H9 (cell line): Measurements from ENCODE around the gene MT4. TPM values are rescaled to one million over a fixed set of nuclear protein-coding genes. Genes with fewer than 3 reads are reported as not detected.

ENCODE experiments used
- DNase-seq: peaks from one replicate; pipeline ENCODE4 v3.0.0-alpha.2; 2017
- H2AFZ ChIP-seq: one replicate; pipeline ENCODE4 v1.6.1; 2013; ENCODE audit warnings: mild to moderate bottlenecking, low read length, control low read depth, moderate library complexity
- H2AK5ac ChIP-seq: 2 replicates; pipeline ENCODE4 v1.6.1; 2013; ENCODE audit warnings: low read length, control low read depth, mixed read lengths; ENCODE audit not compliant: insufficient read length
- H2BK120ac ChIP-seq: one replicate; pipeline ENCODE4 v1.6.1; 2013; ENCODE audit warnings: low read depth, mild to moderate bottlenecking, low read length, control low read depth, inconsistent platforms; ENCODE audit not compliant: poor library complexity, severe bottlenecking
- H2BK12ac ChIP-seq: 2 replicates; pipeline ENCODE4 v1.6.1; 2013; ENCODE audit warnings: low read length, control low read depth, mixed read lengths, low read depth; ENCODE audit not compliant: insufficient read length
- H2BK15ac ChIP-seq: 2 replicates; pipeline ENCODE4 v1.6.1; 2013; ENCODE audit warnings: low read depth, low read length, control low read depth
- H2BK20ac ChIP-seq: one replicate; pipeline ENCODE4 v1.6.1; 2013; ENCODE audit warnings: low read depth, mild to moderate bottlenecking, low read length, control low read depth, inconsistent platforms; ENCODE audit not compliant: poor library complexity, severe bottlenecking
- H2BK5ac ChIP-seq: 2 replicates; pipeline ENCODE4 v1.6.1; 2013; ENCODE audit warnings: low read length, control low read depth, mixed read lengths; ENCODE audit not compliant: insufficient read length
- H3K14ac ChIP-seq: 2 replicates; pipeline ENCODE4 v1.6.1; 2013; ENCODE audit warnings: low read length, control low read depth; ENCODE audit not compliant: insufficient read depth
- H3K18ac ChIP-seq: 2 replicates; pipeline ENCODE4 v1.6.1; 2013; ENCODE audit warnings: low read depth, mild to moderate bottlenecking, mixed read lengths, low read length, control low read depth; ENCODE audit not compliant: insufficient read length
- H3K23ac ChIP-seq: 2 replicates; pipeline ENCODE4 v1.6.1; 2013; ENCODE audit warnings: low read length, control low read depth, mixed read lengths, low read depth; ENCODE audit not compliant: insufficient read length
- H3K23me2 ChIP-seq: 2 replicates; pipeline ENCODE4 v1.6.1; 2013; ENCODE audit warnings: low read depth, mild to moderate bottlenecking, mixed read lengths, low read length, control low read depth; ENCODE audit not compliant: insufficient read length, poor library complexity, severe bottlenecking
- H3K27ac ChIP-seq: 2 replicates; pipeline ENCODE4 v1.5.1; 2013; ENCODE audit warnings: low read length, control low read depth, mixed read lengths, low read depth; ENCODE audit not compliant: insufficient read length
- H3K27me3 ChIP-seq: 2 replicates; pipeline ENCODE4 v1.6.1; 2013; ENCODE audit warnings: low read length, control low read depth, inconsistent platforms; ENCODE audit not compliant: insufficient read depth
- H3K4ac ChIP-seq: 2 replicates; pipeline ENCODE4 v1.6.1; 2013; ENCODE audit warnings: low read depth, mild to moderate bottlenecking, control low read depth, inconsistent platforms, low read length, moderate library complexity
- H3K4me1 ChIP-seq: 2 replicates; pipeline ENCODE4 v1.6.1; 2013; ENCODE audit warnings: low read length, control low read depth, inconsistent platforms; ENCODE audit not compliant: insufficient read depth
- H3K4me2 ChIP-seq: 2 replicates; pipeline ENCODE4 v1.6.1; 2013; ENCODE audit warnings: low read length, control low read depth, mixed read lengths; ENCODE audit not compliant: insufficient read length, insufficient read depth
- H3K56ac ChIP-seq: 2 replicates; pipeline ENCODE4 v1.6.1; 2013; ENCODE audit warnings: low read depth, mild to moderate bottlenecking, mixed read lengths, low read length, control low read depth; ENCODE audit not compliant: insufficient read length
- H3K79me1 ChIP-seq: 2 replicates; pipeline ENCODE4 v1.6.1; 2013; ENCODE audit warnings: low read depth, mild to moderate bottlenecking, moderate library complexity, low read length, control low read depth, inconsistent platforms; ENCODE audit not compliant: insufficient read depth, poor library complexity, severe bottlenecking
- H3K79me2 ChIP-seq: 2 replicates; pipeline ENCODE4 v1.6.1; 2013; ENCODE audit warnings: low read length, control low read depth, inconsistent platforms; ENCODE audit not compliant: insufficient read depth
- H3K9ac ChIP-seq: 2 replicates; pipeline ENCODE4 v1.6.1; 2013; ENCODE audit warnings: low read length, control low read depth, mixed read lengths; ENCODE audit not compliant: insufficient read length; ENCODE audit errors: extremely low read depth
- H3K9me3 ChIP-seq: one replicate; pipeline ENCODE4 v1.6.1; 2013; ENCODE audit warnings: low read depth, low read length, inconsistent platforms; ENCODE audit not compliant: control insufficient read depth
- H3T11ph ChIP-seq: one replicate; pipeline ENCODE4 v1.6.1; 2013; ENCODE audit warnings: mild to moderate bottlenecking, low read length, control low read depth, inconsistent platforms
- H4K20me1 ChIP-seq: one replicate; pipeline ENCODE4 v1.6.1; 2013; ENCODE audit not compliant: control insufficient read depth, insufficient read length, insufficient read depth
- H4K5ac ChIP-seq: 2 replicates; pipeline ENCODE4 v1.6.1; 2013; ENCODE audit warnings: low read depth, mild to moderate bottlenecking, mixed read lengths, low read length, control low read depth; ENCODE audit not compliant: insufficient read length
- H4K8ac ChIP-seq: replicated peaks from 2 replicates; pipeline ENCODE4 v1.6.1; 2013; ENCODE audit warnings: low read length, control low read depth, mixed read lengths, low read depth; ENCODE audit not compliant: insufficient read length
- H4K91ac ChIP-seq: 2 replicates; pipeline ENCODE4 v1.6.1; 2013; ENCODE audit warnings: low read depth, mild to moderate bottlenecking, moderate library complexity, mixed read lengths, low read length, control low read depth; ENCODE audit not compliant: insufficient read length
- H3K27ac Mint-ChIP-seq, 3 experiments: 2 replicates in 2 of 3; 3 replicates in 1 of 3; pipeline ENCODE4 v1.8.0; 2020 to 2021; ENCODE audit warnings: mixed read lengths in 3 of 3, mild to moderate bottlenecking in 1 of 3, moderate library complexity in 1 of 3
- H3K27me3 Mint-ChIP-seq: 2 replicates; pipeline ENCODE4 v1.8.0; 2021; ENCODE audit warnings: low read depth, mild to moderate bottlenecking, moderate library complexity, mixed read lengths
- H3K36me3 Mint-ChIP-seq, 3 experiments: 2 replicates in 2 of 3; 3 replicates in 1 of 3; pipeline ENCODE4 v1.8.0; 2020 to 2021; ENCODE audit warnings: low read depth in 3 of 3, mixed read lengths in 3 of 3; ENCODE audit not compliant: insufficient read depth in 1 of 3
- H3K4me1 Mint-ChIP-seq, 2 experiments: 2 replicates each; pipeline ENCODE4 v1.8.0; 2020; ENCODE audit warnings: mixed read lengths in 2 of 2
- H3K4me3 Mint-ChIP-seq, 2 experiments: 2 replicates in 1 of 2; 3 replicates in 1 of 2; pipeline ENCODE4 v1.8.0; 2020 to 2021; ENCODE audit warnings: mild to moderate bottlenecking in 2 of 2, mixed read lengths in 2 of 2, moderate library complexity in 1 of 2
- H3K9me3 Mint-ChIP-seq, 2 experiments: 2 replicates in 1 of 2; 3 replicates in 1 of 2; pipeline ENCODE4 v1.8.0; 2020; ENCODE audit warnings: mild to moderate bottlenecking in 2 of 2, mixed read lengths in 2 of 2, moderate library complexity in 1 of 2
- CTCF ChIP-seq: fragments of 200-600 bp; sonication (generic); conservative IDR thresholded peaks from 3 replicates; pipeline ENCODE4 v1.8.0; 2021; ENCODE audit warnings: antibody characterized with exemption, mild to moderate bottlenecking
- WGBS: extraction: QIAGEN DNeasy Blood & Tissue Kit; methylation state at CpG from one replicate; pipeline ENCODE4 v1.1.7; 2013; ENCODE audit warnings: missing lambda C conversion rate, low lambda C conversion rate, mixed read lengths; ENCODE audit not compliant: insufficient read length; ENCODE audit errors: extremely low coverage; 5-methylcytosine and 5-hydroxymethylcytosine counted together
- total RNA-seq: library from RNA; stranded (reverse); gene quantifications from 2 replicates; pipeline ENCODE4 v1.2.1, GENCODE V29; 2021

MT4 gene
- total RNA-seq, 1 experiment from 2014 or later = not detected

- Histone ChIP-seq H2BK15ac (no peak overlapping the region), H2BK12ac (no peak overlapping the region), H4K5ac (no peak overlapping the region), H3K9me3 (no peaks in the 10 kb centered on the region), H3K18ac (no peak overlapping the region), H4K20me1 (no peaks in the 10 kb centered on the region), H3K4me1 (peaks cover 6% of the 10 kb centered on the region; the same call in 1 of the 2 replicates), H2BK20ac (no peak overlapping the region), H2BK120ac (no peak overlapping the region), H2AFZ (no peak overlapping the region), H4K91ac (no peak overlapping the region), H3K79me1 (no peaks in the 10 kb centered on the region), H3K23ac (no peak overlapping the region), H3K9ac (no peak overlapping the region), H3K79me2 (no peaks in the 10 kb centered on the region), H3K14ac (no peak overlapping the region), H3T11ph (no peak overlapping the region), H3K4ac (no peak overlapping the region), H4K8ac (no peak overlapping the region), H2BK5ac (no peak overlapping the region), H3K56ac (no peak overlapping the region), H3K27me3 (peaks cover 24% of the 10 kb centered on the region; the same call in 1 of the 2 replicates), H3K23me2 (peaks cover 8% of the 10 kb centered on the region), H2AK5ac (no peak overlapping the region), H3K4me2 (no peak overlapping the region), H3K27ac (no peak overlapping the region)
- Mint-ChIP-seq H3K27me3 (peaks cover 78% of the 10 kb centered on the region), H3K9me3 (no peaks in the 10 kb centered on the region), H3K27ac (no peak overlapping the region; a peak in 1 of 7 replicates), H3K4me1 (peaks cover 29 to 40% of the 10 kb centered on the region in 2 experiments), H3K36me3 (no peaks in the 10 kb centered on the region), H3K4me3 (no peak overlapping the region; a peak in 1 of 5 replicates)
- no peak for DNase-seq
- WGBS = no CpG with 5 or more reads among the region's 2 CpGs
- no peak for TF ChIP-seq CTCF
These were observed 46.5 kb downstream of the MT4 start for GRCh38 chr16:56611281-56611833.
